Esophagus (tissue), 2 donors: ENCODE data around the gene MYADM. TPM values are rescaled to one million over a fixed set of nuclear protein-coding genes. Genes with fewer than 3 reads are reported as not detected.

Experiments
- H3K27ac ChIP-seq, 2 donors: one replicate each; pipeline ENCODE4 v1.5.1; 2013; ENCODE audit warnings: low read depth in 2 of 2, mild to moderate bottlenecking in 2 of 2, inconsistent platforms in 1 of 2, low read length in 1 of 2, moderate library complexity in 1 of 2
- H3K27me3 ChIP-seq, 2 donors: one replicate each; pipeline ENCODE4 v1.6.1; 2013; ENCODE audit warnings: low read length in 2 of 2, control low read depth in 1 of 2, mild to moderate bottlenecking in 1 of 2; ENCODE audit not compliant: insufficient read depth in 2 of 2, control insufficient read depth in 1 of 2
- H3K36me3 ChIP-seq, 2 donors: one replicate each; pipeline ENCODE4 v1.6.1; 2013; ENCODE audit warnings: low read length in 1 of 2; ENCODE audit not compliant: control insufficient read depth in 2 of 2, insufficient read depth in 2 of 2
- H3K4me1 ChIP-seq, 2 donors: one replicate each; pipeline ENCODE4 v1.6.1; 2013; ENCODE audit warnings: low read length in 1 of 2; ENCODE audit not compliant: control insufficient read depth in 2 of 2, insufficient read depth in 2 of 2
- H3K4me3 ChIP-seq, 2 donors: one replicate each; pipeline ENCODE4 v1.5.1; 2013; ENCODE audit warnings: low read length in 2 of 2, mild to moderate bottlenecking in 2 of 2, low read depth in 1 of 2, moderate library complexity in 1 of 2
- H3K9me3 ChIP-seq, 2 donors: one replicate each; pipeline ENCODE4 v1.6.1; 2013; ENCODE audit warnings: mild to moderate bottlenecking in 2 of 2, low read depth in 1 of 2, low read length in 1 of 2, moderate library complexity in 1 of 2; ENCODE audit not compliant: control insufficient read depth in 2 of 2, insufficient read depth in 1 of 2
- WGBS, 2 donors: extraction: QIAGEN DNeasy Blood & Tissue Kit; methylation state at CpG; one replicate each; pipeline ENCODE4 v1.1.7; 2013; 5-methylcytosine and 5-hydroxymethylcytosine counted together
- polyA plus RNA-seq, 2 donors: library from polyadenylated mRNA; stranded (reverse); fragments of 200-250 nt; gene quantifications; one replicate each; pipeline ENCODE4 v1.2.3, GENCODE V29; 2013
- donor health status: healthy with polysubstance abuse.
- donor health status: Bipolar disorder and iron deficiency.

MYADM gene
- polyA plus RNA-seq, 2 donors: 9.3 to 20.4 TPM

DNA sequence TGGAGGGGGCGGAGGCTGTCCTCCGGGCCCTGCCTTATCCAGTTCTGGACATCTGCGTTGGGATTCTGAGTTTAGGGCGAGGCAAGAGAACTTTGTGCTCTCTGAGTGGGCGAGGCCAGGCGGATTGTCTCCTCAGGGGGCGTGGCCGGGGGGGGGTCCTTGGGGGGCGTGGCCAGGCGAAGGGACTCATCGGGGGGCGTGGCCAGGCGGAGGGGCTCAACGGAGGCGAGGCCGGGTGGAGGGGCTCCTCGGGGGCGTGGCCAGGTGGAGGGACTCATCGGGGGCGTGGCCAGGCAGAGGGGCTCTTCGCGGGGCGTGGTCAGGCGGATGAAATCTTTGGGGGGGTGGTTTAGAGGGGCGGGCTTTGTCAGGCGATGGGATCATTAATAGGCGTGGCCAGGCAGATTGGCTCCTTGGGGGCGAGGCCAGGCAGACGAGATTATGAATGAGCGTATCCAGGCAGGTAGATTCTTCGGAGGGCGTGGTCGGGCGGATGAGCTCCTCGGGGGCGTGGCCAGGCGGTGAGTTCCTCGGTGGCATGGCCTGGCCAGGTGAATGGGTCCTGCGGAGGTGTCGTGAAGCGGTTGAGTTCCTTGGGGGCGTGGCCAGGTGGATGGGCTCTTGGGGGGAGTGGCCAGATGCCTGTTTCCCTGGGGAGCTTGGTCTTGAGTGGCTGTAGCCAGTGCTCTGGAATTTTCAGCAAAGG, 31.1 kb downstream of the MYADM start:
- Histone ChIP-seq H3K4me3 (no peak overlapping the region), H3K4me1 (no peaks in the 10 kb centered on the region), H3K9me3 (peaks cover 6 to 7% of the 10 kb centered on the region in 2 donors), H3K27me3 (peaks cover 0 to 6% of the 10 kb centered on the region in 2 donors), H3K27ac (no peak overlapping the region), H3K36me3 (no peaks in the 10 kb centered on the region)
- WGBS, 2 donors: 9% methylated on average over 42 of the region's 42 CpGs

DNA sequence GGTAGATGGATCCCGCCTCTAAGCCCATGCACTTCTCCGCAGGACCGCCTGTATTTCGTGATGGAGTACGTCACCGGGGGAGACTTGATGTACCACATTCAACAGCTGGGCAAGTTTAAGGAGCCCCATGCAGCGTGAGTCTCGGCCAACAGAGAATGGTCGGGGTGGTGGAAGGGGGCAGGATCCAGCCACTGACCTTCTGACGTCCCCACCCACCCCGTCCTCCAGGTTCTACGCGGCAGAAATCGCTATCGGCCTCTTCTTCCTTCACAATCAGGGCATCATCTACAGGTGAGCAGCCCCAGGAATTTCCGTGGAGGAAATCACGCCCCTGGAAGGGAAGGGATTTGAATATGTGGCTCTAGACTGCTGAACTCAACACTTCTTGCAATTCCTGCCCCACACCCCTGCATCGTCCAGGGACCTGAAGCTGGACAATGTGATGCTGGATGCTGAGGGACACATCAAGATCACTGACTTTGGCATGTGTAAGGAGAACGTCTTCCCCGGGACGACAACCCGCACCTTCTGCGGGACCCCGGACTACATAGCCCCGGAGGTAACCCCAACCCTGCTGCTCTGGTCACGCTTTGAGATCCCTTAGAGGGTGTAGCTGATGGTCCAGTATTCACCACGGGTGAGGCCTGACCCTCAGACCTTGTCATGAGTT, 32.6 kb downstream of the MYADM start:
- Histone ChIP-seq H3K27ac (no peak overlapping the region), H3K4me3 (no peak overlapping the region), H3K9me3 (peaks cover 6 to 7% of the 10 kb centered on the region in 2 donors), H3K36me3 (no peaks in the 10 kb centered on the region), H3K27me3 (peaks cover 0 to 6% of the 10 kb centered on the region in 2 donors), H3K4me1 (no peaks in the 10 kb centered on the region)
- WGBS, 2 donors: 92% methylated on average over 27 of the region's 27 CpGs

DNA sequence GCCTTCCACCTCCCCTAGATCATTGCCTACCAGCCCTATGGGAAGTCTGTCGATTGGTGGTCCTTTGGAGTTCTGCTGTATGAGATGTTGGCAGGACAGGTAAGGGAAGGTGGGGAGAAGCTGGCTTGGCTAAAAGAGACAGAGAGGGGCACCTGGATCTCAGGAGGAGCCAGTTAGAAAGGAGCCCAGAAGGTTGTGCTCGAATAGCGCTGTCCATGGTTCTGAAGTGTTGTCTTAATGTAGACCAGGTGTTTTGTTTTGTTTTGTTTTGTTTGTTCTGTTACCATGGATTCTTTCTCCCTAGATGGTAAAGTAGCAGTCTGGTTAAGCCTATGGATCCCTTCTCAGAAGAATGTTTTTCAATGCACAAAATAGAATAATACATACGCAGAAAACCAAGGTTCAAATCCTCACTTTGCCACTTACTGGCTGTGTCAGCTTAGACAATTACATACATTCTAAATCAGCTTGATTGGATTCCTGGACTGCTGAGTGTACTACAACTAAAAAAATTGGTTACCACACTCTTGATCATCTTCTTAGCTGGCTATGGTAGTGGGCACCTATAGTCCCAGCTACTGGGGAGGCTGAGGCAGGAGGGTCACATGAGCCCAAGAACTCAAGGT, 35.5 kb downstream of the MYADM start:
- H3K36me3 ChIP-seq: no peaks in the 10 kb centered on the region
- 33 to 37% methylated on average over 4 of the region's 4 CpGs for WGBS, 2 donors

DNA sequence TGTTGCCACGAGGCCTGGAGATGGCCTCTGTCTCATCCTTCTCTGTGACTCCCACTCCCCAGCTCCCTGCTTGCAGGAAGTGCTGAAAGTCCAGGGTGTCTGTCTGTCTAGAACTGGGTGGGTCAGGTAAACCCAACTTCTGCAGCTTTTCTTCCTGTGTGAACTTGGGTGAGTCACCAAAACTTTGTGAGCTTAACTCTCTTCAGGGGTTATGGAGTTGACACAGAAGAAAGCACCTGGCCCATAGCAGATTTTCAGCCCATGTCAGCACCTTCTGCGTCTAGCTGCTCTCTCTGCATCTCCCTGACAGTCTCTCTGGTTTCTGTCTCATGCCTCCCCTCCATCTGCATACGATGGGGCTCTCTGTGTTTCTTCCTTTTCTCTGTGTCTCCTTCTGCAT, 37.2 kb downstream of the MYADM start:
- 31 to 32% methylated on average over 3 of the region's 3 CpGs for WGBS, 2 donors
- Histone ChIP-seq H3K4me3 (no peak overlapping the region), H3K9me3 (peaks cover 1 to 6% of the 10 kb centered on the region in 2 donors), H3K27ac (no peak overlapping the region), H3K4me1 (peaks cover 0 to 2% of the 10 kb centered on the region in 2 donors), H3K36me3 (no peaks in the 10 kb centered on the region), H3K27me3 (peaks cover 0 to 30% of the 10 kb centered on the region in 2 donors)

More for the DNA sequence above, 35.5 kb downstream of the MYADM start:
- peaks cover 7 to 8% of the 10 kb centered on the region in 2 donors for H3K9me3 ChIP-seq
- no peak overlapping the region for H3K4me3 ChIP-seq
- peaks cover 0 to 16% of the 10 kb centered on the region in 2 donors for H3K27me3 ChIP-seq
- peaks cover 0 to 2% of the 10 kb centered on the region in 2 donors for H3K4me1 ChIP-seq
- no peak overlapping the region for H3K27ac ChIP-seq

DNA sequence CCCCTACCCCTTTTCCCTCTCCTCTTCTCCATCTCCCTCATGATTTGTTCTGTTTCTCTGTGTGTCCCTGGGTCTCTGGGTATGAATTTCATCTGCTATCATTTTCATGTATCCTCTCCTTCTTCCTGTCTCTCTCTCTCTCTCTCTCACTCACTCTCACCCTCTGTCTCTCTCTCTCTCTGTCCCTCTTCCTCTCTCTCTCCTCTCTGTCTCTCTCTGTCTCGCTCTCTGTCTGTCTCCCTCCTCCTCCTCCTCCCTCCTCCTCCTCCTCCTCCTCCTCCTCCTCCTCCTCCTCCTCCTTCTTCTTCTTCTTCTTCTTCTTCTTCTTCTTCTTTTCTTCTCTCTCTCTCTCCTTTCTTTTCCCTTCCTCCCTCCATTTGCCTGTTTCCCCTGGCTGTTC, 38.1 kb downstream of the MYADM start:
- Histone ChIP-seq H3K4me1 (peaks cover 0 to 2% of the 10 kb centered on the region in 2 donors), H3K9me3 (peaks cover 0 to 4% of the 10 kb centered on the region in 2 donors), H3K27ac (no peak overlapping the region), H3K4me3 (no peak overlapping the region), H3K27me3 (peaks cover 0 to 36% of the 10 kb centered on the region in 2 donors), H3K36me3 (no peaks in the 10 kb centered on the region)
- WGBS, 2 donors: 38 to 67% methylated on average over 1 of the region's 1 CpG

DNA sequence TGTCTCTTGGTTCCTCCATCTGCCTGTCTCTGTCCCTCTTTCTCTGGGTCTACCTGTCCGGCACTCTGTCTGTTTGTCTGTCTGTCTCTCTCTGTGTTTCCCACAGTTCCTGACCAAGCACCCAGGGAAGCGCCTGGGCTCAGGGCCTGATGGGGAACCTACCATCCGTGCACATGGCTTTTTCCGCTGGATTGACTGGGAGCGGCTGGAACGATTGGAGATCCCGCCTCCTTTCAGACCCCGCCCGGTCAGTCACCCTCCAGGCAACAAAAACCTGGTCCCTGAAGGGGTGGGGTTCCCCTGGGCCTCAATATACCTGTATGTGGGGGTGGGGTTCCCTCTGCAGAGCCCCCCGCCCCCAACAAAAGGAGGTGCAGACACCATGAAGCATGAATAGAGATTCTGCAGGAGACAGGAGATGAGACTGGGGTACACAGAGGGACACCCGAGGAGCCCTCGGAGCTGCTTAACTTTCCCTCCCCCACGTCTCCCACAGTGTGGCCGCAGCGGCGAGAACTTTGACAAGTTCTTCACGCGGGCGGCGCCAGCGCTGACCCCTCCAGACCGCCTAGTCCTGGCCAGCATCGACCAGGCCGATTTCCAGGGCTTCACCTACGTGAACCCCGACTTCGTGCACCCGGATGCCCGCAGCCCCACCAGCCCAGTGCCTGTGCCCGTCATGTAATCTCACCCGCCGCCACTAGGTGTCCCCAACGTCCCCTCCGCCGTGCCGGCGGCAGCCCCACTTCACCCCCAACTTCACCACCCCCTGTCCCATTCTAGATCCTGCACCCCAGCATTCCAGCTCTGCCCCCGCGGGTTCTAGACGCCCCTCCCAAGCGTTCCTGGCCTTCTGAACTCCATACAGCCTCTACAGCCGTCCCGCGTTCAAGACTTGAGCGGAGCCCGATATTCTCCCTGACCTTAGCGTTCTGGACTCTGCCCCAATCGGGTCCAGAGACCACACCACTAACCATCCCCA, 38.8 kb downstream of the MYADM start:
- Histone ChIP-seq H3K27me3 (peaks cover 0 to 38% of the 10 kb centered on the region in 2 donors), H3K4me1 (peaks cover 0 to 2% of the 10 kb centered on the region in 2 donors), H3K36me3 (no peaks in the 10 kb centered on the region), H3K27ac (no peak overlapping the region), H3K4me3 (no peak overlapping the region), H3K9me3 (peaks cover 0 to 4% of the 10 kb centered on the region in 2 donors)
- 11 to 14% methylated on average over 48 of the region's 48 CpGs for WGBS, 2 donors

DNA sequence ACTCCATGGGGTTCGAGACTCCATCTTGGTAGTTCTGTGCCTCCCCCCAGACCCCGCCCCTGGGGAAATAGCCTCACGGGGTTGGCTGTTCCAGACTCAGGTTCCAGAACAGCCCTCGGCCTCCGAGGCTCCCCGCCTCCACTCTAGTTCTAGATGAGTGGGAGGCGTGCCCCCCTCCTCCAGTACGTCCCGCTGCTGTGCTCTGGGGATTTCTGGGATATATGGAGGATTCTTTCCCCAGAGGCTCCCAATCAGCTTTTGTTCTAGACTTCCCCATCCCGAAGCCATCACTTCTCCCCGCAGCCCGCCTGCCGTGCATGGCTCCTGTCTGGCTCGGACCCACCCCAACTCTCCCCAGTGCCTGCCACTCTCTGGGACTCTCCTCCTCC, 39.5 kb downstream of the MYADM start:
- H3K9me3 ChIP-seq: peaks cover 0 to 4% of the 10 kb centered on the region in 2 donors
- no peak overlapping the region for H3K27ac ChIP-seq
- no peak overlapping the region for H3K4me3 ChIP-seq
- peaks cover 0 to 2% of the 10 kb centered on the region in 2 donors for H3K4me1 ChIP-seq
- 26 to 35% methylated on average over 14 of the region's 14 CpGs for WGBS, 2 donors
- H3K27me3 ChIP-seq: peaks cover 0 to 40% of the 10 kb centered on the region in 2 donors
- no peaks in the 10 kb centered on the region for H3K36me3 ChIP-seq

DNA sequence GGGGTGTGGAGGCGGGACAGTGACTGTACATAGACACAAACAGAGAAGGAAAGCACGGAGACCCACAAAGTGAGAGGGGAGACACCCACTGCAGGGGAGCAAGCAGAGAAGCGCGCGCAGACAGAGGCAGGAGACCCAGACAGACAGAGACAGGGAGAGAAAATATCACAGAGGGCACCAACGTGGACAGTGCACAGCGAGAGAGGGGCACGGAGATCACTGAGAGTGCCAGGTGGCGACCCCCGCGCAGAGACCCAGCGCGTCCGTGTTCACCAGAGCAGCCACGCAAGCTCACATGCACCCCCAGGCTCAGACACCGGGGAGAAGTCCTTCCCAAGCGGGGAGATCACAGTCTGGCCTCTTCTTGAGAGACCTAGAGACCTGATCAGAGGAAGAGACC, 40.0 kb downstream of the MYADM start:
- Histone ChIP-seq H3K9me3 (peaks cover 0 to 4% of the 10 kb centered on the region in 2 donors), H3K4me1 (peaks cover 0 to 2% of the 10 kb centered on the region in 2 donors), H3K27ac (no peak overlapping the region), H3K36me3 (no peaks in the 10 kb centered on the region), H3K27me3 (peaks cover 0 to 40% of the 10 kb centered on the region in 2 donors), H3K4me3 (no peak overlapping the region)
- WGBS, 2 donors: 17 to 29% methylated on average over 12 to 17 of the region's 17 CpGs
